ENCODE measurements around the gene GALNT7. TPM values are rescaled to one million over a fixed set of nuclear protein-coding genes. Genes with fewer than 3 reads are reported as not detected.

GALNT7 gene
- total and polyA plus RNA-seq, 4 donors, result 6.3 to 29.8 (median 16.2) TPM

- no peak overlapping the region for H3K27ac ChIP-seq (ENCODE audit: low read depth in 1 of 2, low read length in 2 of 2)
- H3K4me3 ChIP-seq (ENCODE audit: low read length in 2 of 2), result no peak overlapping the region
- no peaks in the 10 kb centered on the region for H3K9me3 ChIP-seq (ENCODE audit: control insufficient read depth, low read length)
- no peaks in the 10 kb centered on the region for H3K27me3 ChIP-seq (ENCODE audit: control insufficient read depth in 1 of 2, insufficient read depth in 2 of 2, low read length in 1 of 2)
- peaks cover 0 to 3% of the 10 kb centered on the region in 2 donors for H3K36me3 ChIP-seq (ENCODE audit: control insufficient read depth in 1 of 2, insufficient read depth in 2 of 2, low read length in 1 of 2)
- DNase-seq (no peak), ATAC-seq (ENCODE audit: low FRiP score) (no peak)
- H3K4me1 ChIP-seq (ENCODE audit: control insufficient read depth in 1 of 2, insufficient read depth in 2 of 2, low read length in 2 of 2), result peaks cover 0 to 2% of the 10 kb centered on the region in 2 donors
- intact Hi-C loops (cut with DNase I), result no loop called here
These were observed 105.3 kb downstream of the GALNT7 start for GRCh38 chr4:173273941-173274340.

- no peak overlapping the region for H3K4me3 ChIP-seq (ENCODE audit: low read length in 2 of 2)
- intact Hi-C loops (cut with DNase I), result no loop called here
- no peak for ATAC-seq (ENCODE audit: low FRiP score)
These were observed 106.1 kb downstream of the GALNT7 start for GRCh38 chr4:173274744-173275143.

GRCh38 chr4:173275150-173275549, 106.5 kb downstream of the GALNT7 start:
- intact Hi-C loops (cut with DNase I), result no loop called here
- Histone ChIP-seq H3K27ac (ENCODE audit: low read depth in 1 of 2, low read length in 2 of 2) (no peak overlapping the region), H3K4me1 (ENCODE audit: control insufficient read depth in 1 of 2, insufficient read depth in 2 of 2, low read length in 2 of 2) (peaks cover 0 to 2% of the 10 kb centered on the region in 2 donors), H3K9me3 (ENCODE audit: control insufficient read depth, low read length) (no peaks in the 10 kb centered on the region), H3K27me3 (ENCODE audit: control insufficient read depth in 1 of 2, insufficient read depth in 2 of 2, low read length in 1 of 2) (no peaks in the 10 kb centered on the region), H3K4me3 (ENCODE audit: low read length in 2 of 2) (no peak overlapping the region), H3K36me3 (ENCODE audit: control insufficient read depth in 1 of 2, insufficient read depth in 2 of 2, low read length in 1 of 2) (peaks cover 0 to 3% of the 10 kb centered on the region in 2 donors)
- DNase-seq (no peak), ATAC-seq (ENCODE audit: low FRiP score) (no peak)
- WGBS, 2 donors, result 97 to 98% methylated on average over 7 of the region's 7 CpGs

More at GRCh38 chr4:173274744-173275143, 106.1 kb downstream of the GALNT7 start:
- Histone ChIP-seq H3K4me1 (ENCODE audit: control insufficient read depth in 1 of 2, insufficient read depth in 2 of 2, low read length in 2 of 2) (peaks cover 0 to 2% of the 10 kb centered on the region in 2 donors), H3K27ac (ENCODE audit: low read depth in 1 of 2, low read length in 2 of 2) (no peak overlapping the region), H3K9me3 (ENCODE audit: control insufficient read depth, low read length) (no peaks in the 10 kb centered on the region), H3K27me3 (ENCODE audit: control insufficient read depth in 1 of 2, insufficient read depth in 2 of 2, low read length in 1 of 2) (no peaks in the 10 kb centered on the region), H3K36me3 (ENCODE audit: control insufficient read depth in 1 of 2, insufficient read depth in 2 of 2, low read length in 1 of 2) (peaks cover 0 to 3% of the 10 kb centered on the region in 2 donors)
- no peak for DNase-seq
- 98 to 99% methylated on average over 4 of the region's 4 CpGs for WGBS, 2 donors

- Histone ChIP-seq H3K27me3 (ENCODE audit: control insufficient read depth in 1 of 2, insufficient read depth in 2 of 2, low read length in 1 of 2) (no peaks in the 10 kb centered on the region), H3K27ac (ENCODE audit: low read depth in 1 of 2, low read length in 2 of 2) (no peak overlapping the region), H3K4me3 (ENCODE audit: low read length in 2 of 2) (no peak overlapping the region), H3K36me3 (ENCODE audit: control insufficient read depth in 1 of 2, insufficient read depth in 2 of 2, low read length in 1 of 2) (peaks cover 0 to 3% of the 10 kb centered on the region in 2 donors), H3K4me1 (ENCODE audit: control insufficient read depth in 1 of 2, insufficient read depth in 2 of 2, low read length in 2 of 2) (no peaks in the 10 kb centered on the region), H3K9me3 (ENCODE audit: control insufficient read depth, low read length) (no peaks in the 10 kb centered on the region)
- DNase-seq (no peak), ATAC-seq (ENCODE audit: low FRiP score) (no peak)
- intact Hi-C loops (cut with DNase I), result no loop called here
- WGBS, 2 donors, result 91 to 92% methylated on average over 2 of the region's 2 CpGs
These were observed 108.7 kb downstream of the GALNT7 start for GRCh38 chr4:173277340-173277739.

- H3K4me1 ChIP-seq (ENCODE audit: control insufficient read depth in 1 of 2, insufficient read depth in 2 of 2, low read length in 2 of 2), result no peaks in the 10 kb centered on the region
- H3K9me3 ChIP-seq (ENCODE audit: control insufficient read depth, low read length), result no peaks in the 10 kb centered on the region
- H3K27ac ChIP-seq (ENCODE audit: low read depth in 1 of 2, low read length in 2 of 2), result no peak overlapping the region
- WGBS, 2 donors, result 93 to 95% methylated on average over 4 of the region's 4 CpGs
- ATAC-seq (ENCODE audit: low FRiP score), result no peak
- no peaks in the 10 kb centered on the region for H3K36me3 ChIP-seq (ENCODE audit: control insufficient read depth in 1 of 2, insufficient read depth in 2 of 2, low read length in 1 of 2)
- intact Hi-C loops (cut with DNase I), result no loop called here
- H3K4me3 ChIP-seq (ENCODE audit: low read length in 2 of 2), result no peak overlapping the region
- no peaks in the 10 kb centered on the region for H3K27me3 ChIP-seq (ENCODE audit: control insufficient read depth in 1 of 2, insufficient read depth in 2 of 2, low read length in 1 of 2)
- DNase-seq, result no peak
These were observed 112.4 kb downstream of the GALNT7 start for GRCh38 chr4:173280998-173281397.

- 92 to 95% methylated on average over 14 of the region's 14 CpGs for WGBS, 2 donors
- H3K9me3 ChIP-seq (ENCODE audit: control insufficient read depth, low read length), result no peaks in the 10 kb centered on the region
- no peaks in the 10 kb centered on the region for H3K27me3 ChIP-seq (ENCODE audit: control insufficient read depth in 1 of 2, insufficient read depth in 2 of 2, low read length in 1 of 2)
- no peak overlapping the region for H3K4me3 ChIP-seq (ENCODE audit: low read length in 2 of 2)
- DNase-seq, result no peak
- H3K27ac ChIP-seq (ENCODE audit: low read depth in 1 of 2, low read length in 2 of 2), result no peak overlapping the region
- intact Hi-C loops (cut with DNase I), result no loop called here
- H3K36me3 ChIP-seq (ENCODE audit: control insufficient read depth in 1 of 2, insufficient read depth in 2 of 2, low read length in 1 of 2), result no peaks in the 10 kb centered on the region
- H3K4me1 ChIP-seq (ENCODE audit: control insufficient read depth in 1 of 2, insufficient read depth in 2 of 2, low read length in 2 of 2), result no peaks in the 10 kb centered on the region
- no peak for ATAC-seq (ENCODE audit: low FRiP score)
These were observed 113.0 kb downstream of the GALNT7 start for GRCh38 chr4:173281406-173282255.

GRCh38 chr4:173282256-173282562, 113.6 kb downstream of the GALNT7 start:
- DNase-seq, result no peak
- WGBS, 2 donors, result 94 to 98% methylated on average over 4 of the region's 4 CpGs
- Histone ChIP-seq H3K4me3 (ENCODE audit: low read length in 2 of 2) (no peak overlapping the region), H3K27me3 (ENCODE audit: control insufficient read depth in 1 of 2, insufficient read depth in 2 of 2, low read length in 1 of 2) (no peaks in the 10 kb centered on the region), H3K36me3 (ENCODE audit: control insufficient read depth in 1 of 2, insufficient read depth in 2 of 2, low read length in 1 of 2) (no peaks in the 10 kb centered on the region), H3K9me3 (ENCODE audit: control insufficient read depth, low read length) (no peaks in the 10 kb centered on the region), H3K27ac (ENCODE audit: low read depth in 1 of 2, low read length in 2 of 2) (no peak overlapping the region), H3K4me1 (ENCODE audit: control insufficient read depth in 1 of 2, insufficient read depth in 2 of 2, low read length in 2 of 2) (no peaks in the 10 kb centered on the region)
- intact Hi-C loops (cut with DNase I), result no loop called here
- no peak for ATAC-seq (ENCODE audit: low FRiP score)

- no peak overlapping the region for H3K4me3 ChIP-seq (ENCODE audit: low read length in 2 of 2)
- no peaks in the 10 kb centered on the region for H3K27me3 ChIP-seq (ENCODE audit: control insufficient read depth in 1 of 2, insufficient read depth in 2 of 2, low read length in 1 of 2)
- intact Hi-C loops (cut with DNase I), result no loop called here
- no peak for DNase-seq
- no peak overlapping the region for H3K27ac ChIP-seq (ENCODE audit: low read depth in 1 of 2, low read length in 2 of 2)
- ATAC-seq (ENCODE audit: low FRiP score), result no peak
- H3K4me1 ChIP-seq (ENCODE audit: control insufficient read depth in 1 of 2, insufficient read depth in 2 of 2, low read length in 2 of 2), result no peaks in the 10 kb centered on the region
- H3K9me3 ChIP-seq (ENCODE audit: control insufficient read depth, low read length), result no peaks in the 10 kb centered on the region
- no peaks in the 10 kb centered on the region for H3K36me3 ChIP-seq (ENCODE audit: control insufficient read depth in 1 of 2, insufficient read depth in 2 of 2, low read length in 1 of 2)
- 90 to 93% methylated on average over 3 of the region's 3 CpGs for WGBS, 2 donors
These were observed 114.0 kb downstream of the GALNT7 start for GRCh38 chr4:173282626-173283025.

GRCh38 chr4:173284463-173284862, 115.9 kb downstream of the GALNT7 start:
- Histone ChIP-seq H3K4me3 (ENCODE audit: low read length in 2 of 2) (no peak overlapping the region), H3K36me3 (ENCODE audit: control insufficient read depth in 1 of 2, insufficient read depth in 2 of 2, low read length in 1 of 2) (no peaks in the 10 kb centered on the region), H3K27me3 (ENCODE audit: control insufficient read depth in 1 of 2, insufficient read depth in 2 of 2, low read length in 1 of 2) (no peaks in the 10 kb centered on the region), H3K27ac (ENCODE audit: low read depth in 1 of 2, low read length in 2 of 2) (no peak overlapping the region), H3K4me1 (ENCODE audit: control insufficient read depth in 1 of 2, insufficient read depth in 2 of 2, low read length in 2 of 2) (no peaks in the 10 kb centered on the region), H3K9me3 (ENCODE audit: control insufficient read depth, low read length) (no peaks in the 10 kb centered on the region)
- intact Hi-C loops (cut with DNase I), result no loop called here
- no peak for ATAC-seq (ENCODE audit: low FRiP score)
- DNase-seq, result no peak
